Measurements from ENCODE around the gene PDZRN4.
"Not testable (repeated sequence)": the region's sequence is repeated elsewhere in the genome, so short reads cannot be mapped to it uniquely, and the experiment has no call there.

The PDZRN4 gene

DNA sequence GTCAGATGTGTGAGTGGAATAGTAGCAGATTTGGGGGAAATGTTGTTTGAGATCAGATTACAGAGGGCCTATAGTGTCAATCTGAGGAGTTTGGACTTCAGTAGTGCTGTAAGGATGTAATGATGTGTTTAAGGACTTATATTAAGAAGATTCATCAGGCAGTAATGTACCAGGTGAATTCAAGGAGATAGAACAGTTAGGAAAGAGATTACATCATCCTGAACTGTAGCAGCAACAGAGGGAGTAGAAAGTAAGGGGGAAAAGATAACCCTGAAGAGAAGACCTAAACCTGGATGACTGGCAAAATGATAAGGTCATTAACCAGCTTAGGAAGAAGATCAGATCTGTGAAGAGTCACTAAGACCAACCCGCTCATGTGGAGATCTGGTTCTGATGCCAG is 349.4 kb downstream of the PDZRN4 start:
- TF ChIP-seq, protein P1, sequence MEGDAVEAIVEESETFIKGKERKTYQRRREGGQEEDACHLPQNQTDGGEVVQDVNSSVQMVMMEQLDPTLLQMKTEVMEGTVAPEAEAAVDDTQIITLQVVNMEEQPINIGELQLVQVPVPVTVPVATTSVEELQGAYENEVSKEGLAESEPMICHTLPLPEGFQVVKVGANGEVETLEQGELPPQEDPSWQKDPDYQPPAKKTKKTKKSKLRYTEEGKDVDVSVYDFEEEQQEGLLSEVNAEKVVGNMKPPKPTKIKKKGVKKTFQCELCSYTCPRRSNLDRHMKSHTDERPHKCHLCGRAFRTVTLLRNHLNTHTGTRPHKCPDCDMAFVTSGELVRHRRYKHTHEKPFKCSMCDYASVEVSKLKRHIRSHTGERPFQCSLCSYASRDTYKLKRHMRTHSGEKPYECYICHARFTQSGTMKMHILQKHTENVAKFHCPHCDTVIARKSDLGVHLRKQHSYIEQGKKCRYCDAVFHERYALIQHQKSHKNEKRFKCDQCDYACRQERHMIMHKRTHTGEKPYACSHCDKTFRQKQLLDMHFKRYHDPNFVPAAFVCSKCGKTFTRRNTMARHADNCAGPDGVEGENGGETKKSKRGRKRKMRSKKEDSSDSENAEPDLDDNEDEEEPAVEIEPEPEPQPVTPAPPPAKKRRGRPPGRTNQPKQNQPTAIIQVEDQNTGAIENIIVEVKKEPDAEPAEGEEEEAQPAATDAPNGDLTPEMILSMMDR (IDR thresholded peaks at IDR 0.05): no peak
- no peak for DNase-seq (ENCODE audit: low spot score)
- Histone ChIP-seq H3K27ac (no peak overlapping the region), H3K4me3 (no peak overlapping the region)

DNA sequence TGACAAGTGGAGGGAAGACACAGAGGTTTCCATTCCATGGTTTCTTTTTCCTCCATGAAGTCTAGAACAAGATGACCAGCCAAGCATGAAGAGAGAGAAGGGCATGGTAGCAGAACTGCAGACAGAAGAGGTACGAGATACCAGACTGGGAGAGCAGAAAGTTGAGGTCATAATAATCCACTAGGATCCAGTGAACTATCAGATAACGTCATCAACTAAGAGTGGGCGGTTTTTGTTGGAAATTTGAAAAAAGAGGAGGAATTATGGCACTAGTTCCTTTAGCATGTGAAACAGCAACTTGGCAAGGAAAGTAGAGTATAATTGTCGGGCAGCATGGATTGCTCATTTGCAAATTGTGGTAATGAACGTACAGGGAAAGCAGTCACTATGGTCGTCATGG is 357.6 kb downstream of the PDZRN4 start:
- Histone ChIP-seq H3K27ac (no peak overlapping the region), H3K4me3 (no peak overlapping the region)
- TF ChIP-seq, protein P1 (IDR thresholded peaks at IDR 0.05): no peak
- DNase-seq (ENCODE audit: low spot score): no peak

DNA sequence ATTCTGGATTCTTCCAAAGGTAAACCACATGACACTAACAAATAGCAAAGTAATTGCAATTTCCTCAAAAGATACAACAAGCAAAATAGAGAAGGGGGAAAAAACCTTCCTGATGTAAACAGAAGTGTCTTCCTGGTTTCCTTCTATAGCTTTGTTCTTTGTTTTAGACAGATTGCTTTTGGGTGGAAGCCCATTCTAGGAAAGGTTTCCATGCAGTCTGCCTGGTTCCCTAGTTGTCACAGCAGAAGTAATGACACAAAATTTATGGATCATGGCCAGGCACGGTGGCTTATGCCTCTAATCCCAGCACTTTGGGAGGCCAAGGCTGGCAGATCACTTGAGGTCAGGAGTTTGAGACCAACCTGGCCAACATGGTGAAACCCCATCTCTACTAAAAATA is 359.0 kb downstream of the PDZRN4 start:
- H3K27ac ChIP-seq; H3K4me3 ChIP-seq; DNase-seq (ENCODE audit: low spot score): not testable (repeated sequence)

DNA sequence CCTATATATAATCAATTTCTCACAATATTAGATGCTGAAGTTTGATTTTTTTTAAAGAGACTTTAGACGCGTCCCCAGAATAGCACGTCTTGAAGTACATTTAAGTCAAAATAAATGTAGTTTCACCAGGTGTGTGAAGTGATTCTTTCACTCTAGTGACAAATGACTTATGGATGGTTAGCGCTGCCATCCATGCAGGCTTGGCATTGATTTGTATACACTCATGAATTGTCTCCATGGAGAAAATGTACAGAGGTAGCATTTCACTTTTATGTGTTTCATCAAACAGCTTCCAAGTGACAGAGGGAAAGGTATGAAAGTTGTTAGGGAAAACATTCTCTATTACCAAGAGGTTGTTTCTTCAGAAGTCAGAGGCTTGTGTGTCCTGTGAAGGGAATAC is 360.8 kb downstream of the PDZRN4 start:
- TF ChIP-seq, protein P1 (IDR thresholded peaks at IDR 0.05): no peak
- H3K4me3 ChIP-seq: no peak overlapping the region
- no peak for DNase-seq (ENCODE audit: low spot score)
- no peak overlapping the region for H3K27ac ChIP-seq

DNA sequence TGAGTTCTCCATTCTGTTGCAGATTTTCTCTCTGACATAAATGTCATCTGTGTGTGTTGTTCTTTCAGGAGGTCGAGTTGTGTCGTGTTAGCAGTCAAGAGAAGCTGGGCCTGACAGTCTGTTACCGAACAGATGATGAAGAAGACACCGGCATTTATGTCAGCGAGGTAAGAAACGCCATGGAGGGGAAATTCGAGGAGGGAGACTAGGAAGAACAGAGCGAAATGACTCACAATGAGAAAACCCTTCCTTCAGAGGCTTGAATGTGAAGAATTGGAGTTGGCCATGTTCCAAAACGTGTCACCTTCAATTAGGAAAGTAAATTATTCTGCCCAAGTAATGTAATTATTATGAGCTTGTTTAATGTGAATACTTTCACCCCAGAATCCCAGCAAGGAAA is 364.5 kb downstream of the PDZRN4 start:
- no peak overlapping the region for H3K4me3 ChIP-seq
- DNase-seq (ENCODE audit: low spot score): no peak

DNA sequence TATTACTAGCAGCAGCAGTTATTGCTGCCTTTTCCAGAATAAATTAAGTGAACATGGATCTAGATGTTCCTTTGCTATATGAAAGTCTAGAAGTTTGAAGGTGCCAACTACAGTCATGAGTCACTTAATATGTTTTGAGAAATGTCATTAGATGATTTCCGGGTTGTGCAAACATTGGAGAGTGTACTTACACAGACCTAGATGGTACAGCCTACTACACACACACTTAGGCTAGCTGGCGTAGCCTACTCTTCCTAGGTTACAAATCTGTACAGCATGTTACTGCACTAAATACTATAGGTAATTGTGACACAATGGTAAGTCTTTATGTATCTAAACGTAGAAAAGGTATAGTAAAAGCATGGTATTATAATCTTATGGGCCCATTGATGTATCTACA is 368.1 kb downstream of the PDZRN4 start:
- TF ChIP-seq, protein P1 (IDR thresholded peaks at IDR 0.05): no peak
- no peak overlapping the region for H3K27ac ChIP-seq
- no peak for DNase-seq (ENCODE audit: low spot score)
- no peak overlapping the region for H3K4me3 ChIP-seq

More for the DNA sequence above, 364.5 kb downstream of the PDZRN4 start:
- H3K27ac ChIP-seq: no peak overlapping the region
- TF ChIP-seq, protein P1 (IDR thresholded peaks at IDR 0.05): no peak

DNA sequence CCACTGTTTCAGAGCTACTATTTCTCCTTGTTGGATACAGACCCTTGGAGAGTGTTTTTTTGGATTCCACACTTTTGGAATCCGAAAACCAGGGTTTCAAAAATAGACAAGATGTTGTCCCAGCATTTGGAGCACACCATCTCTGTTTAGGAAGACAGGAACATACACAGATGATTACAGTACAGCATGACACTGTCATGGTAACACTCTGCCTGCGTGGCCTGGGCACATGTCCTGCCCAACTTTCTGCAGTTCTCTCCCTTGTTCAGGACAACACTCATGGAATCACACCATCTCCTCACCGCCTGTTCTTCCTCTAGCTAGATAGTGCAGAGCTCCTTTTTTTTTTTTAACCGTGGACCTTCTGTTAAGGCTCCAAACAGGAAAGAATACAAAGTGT is 369.2 kb downstream of the PDZRN4 start:
- Histone ChIP-seq H3K4me3 (no peak overlapping the region), H3K27ac (no peak overlapping the region)
- TF ChIP-seq, protein P1 (IDR thresholded peaks at IDR 0.05): no peak
- no peak for DNase-seq (ENCODE audit: low spot score)

DNA sequence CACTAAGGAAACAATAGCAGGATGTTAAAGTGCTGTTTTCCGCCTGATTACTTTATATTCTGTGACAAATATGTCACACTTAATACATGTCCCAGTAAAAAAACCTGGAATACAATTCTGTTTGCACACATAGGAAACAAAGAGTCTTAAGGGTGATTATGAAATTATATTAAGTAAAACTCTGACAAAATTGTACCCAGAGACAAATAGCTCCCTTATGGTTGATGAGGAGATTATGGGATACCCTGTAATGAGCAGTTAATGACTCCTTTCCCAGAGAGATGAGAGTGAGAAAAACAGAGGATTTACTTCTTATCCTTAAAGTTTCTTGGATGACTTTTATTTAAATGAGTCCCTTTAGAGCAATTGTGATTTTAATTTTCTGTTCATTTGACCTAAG is 370.6 kb downstream of the PDZRN4 start:
- Histone ChIP-seq H3K27ac (no peak overlapping the region), H3K4me3 (no peak overlapping the region)
- DNase-seq (ENCODE audit: low spot score): no peak
- TF ChIP-seq, protein P1 (IDR thresholded peaks at IDR 0.05): no peak

All from coronary artery (tissue), 2 donors.